ENCODE results near the gene SIX3. TPM values are rescaled to one million over a fixed set of nuclear protein-coding genes. Genes with fewer than 3 reads are reported as not detected.

The SIX3 gene
- total RNA-seq, 2 donors from 2014 or later: 0.52 TPM; not detected in 1

DNA sequence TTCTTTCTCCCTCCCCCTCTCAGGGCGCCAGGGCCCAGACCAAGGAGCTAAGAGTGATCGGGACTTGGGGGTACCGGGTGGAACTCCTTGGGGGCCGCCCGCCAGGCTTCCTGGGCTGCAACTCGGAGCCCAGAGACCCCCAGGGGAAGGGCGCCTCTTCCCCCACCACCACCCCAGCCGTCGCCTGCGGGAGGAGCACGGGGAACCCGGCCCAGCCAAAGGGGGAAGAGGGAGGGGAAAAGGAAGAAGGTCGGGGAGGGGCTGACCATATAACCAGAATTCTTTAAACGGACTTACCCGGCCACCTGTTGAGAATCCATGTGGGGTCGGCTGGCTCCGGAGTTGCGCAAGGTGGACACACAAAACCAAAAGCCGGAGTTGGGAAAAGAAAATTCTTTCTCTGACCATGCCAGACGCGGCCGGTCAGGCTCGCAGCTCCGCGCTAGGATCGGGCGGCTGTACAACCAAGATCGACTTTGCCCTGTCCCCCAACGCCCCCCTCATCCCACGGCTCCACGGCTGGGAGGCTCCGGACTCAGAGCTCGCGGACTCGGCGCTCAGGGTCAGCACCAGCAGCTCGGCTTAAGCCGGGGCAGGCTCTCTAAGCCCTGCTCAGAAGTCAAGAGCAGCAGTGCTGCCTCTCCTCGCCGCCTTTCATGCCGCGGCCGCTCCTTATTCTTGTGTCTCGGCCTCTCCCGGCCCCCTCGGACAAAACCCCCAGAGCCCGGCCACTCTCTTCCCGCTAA, 6.3 kb upstream of the SIX3 start:
- ATAC-seq (no peak), DNase-seq (no peak)
- Histone ChIP-seq H3K36me3 (replicated peaks in 1 of 2; ENCODE audit: insufficient read depth in 1 of 2, low read depth in 2 of 2) (no peaks in the 10 kb centered on the region), H3K4me1 (peaks cover 49% of the 10 kb centered on the region), H3K9me3 (no peaks in the 10 kb centered on the region), H3K4me3 (no peak overlapping the region), H3K27me3 (peaks cover 0 to 32% of the 10 kb centered on the region in 2 donors), H3K27ac (no peak overlapping the region)
- 1% methylated on average over 38 to 48 of the region's 48 CpGs for WGBS, 2 donors
- TF ChIP-seq POLR2A (IDR thresholded peaks at IDR 0.05): no peak
- intact Hi-C loops (cut with DNase I): no loop called here

DNA sequence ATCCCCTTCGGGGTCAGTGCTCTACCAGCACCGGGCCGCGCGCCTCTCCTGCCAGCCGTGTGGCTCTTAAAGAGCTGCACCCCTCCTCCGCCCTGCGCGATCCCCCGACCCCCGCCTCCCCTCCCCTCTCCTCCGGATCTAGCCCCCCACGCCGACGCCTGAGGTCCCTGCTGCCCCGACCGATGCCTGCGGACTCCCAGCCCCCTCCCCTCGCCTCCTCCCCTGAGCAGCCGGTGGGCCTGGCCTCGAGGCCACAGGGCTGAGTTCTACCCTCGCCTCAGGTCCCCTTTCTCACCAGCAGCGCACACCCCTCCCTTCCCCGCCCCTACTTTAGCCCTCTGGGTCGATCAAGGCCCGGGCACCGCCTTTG, 5.8 kb upstream of the SIX3 start:
- Histone ChIP-seq H3K4me1 (peaks cover 49% of the 10 kb centered on the region), H3K4me3 (no peak overlapping the region), H3K27ac (no peak overlapping the region), H3K36me3 (replicated peaks in 1 of 2; ENCODE audit: insufficient read depth in 1 of 2, low read depth in 2 of 2) (no peaks in the 10 kb centered on the region), H3K9me3 (no peaks in the 10 kb centered on the region), H3K27me3 (peaks cover 0 to 38% of the 10 kb centered on the region in 2 donors)
- TF ChIP-seq, protein P1, sequence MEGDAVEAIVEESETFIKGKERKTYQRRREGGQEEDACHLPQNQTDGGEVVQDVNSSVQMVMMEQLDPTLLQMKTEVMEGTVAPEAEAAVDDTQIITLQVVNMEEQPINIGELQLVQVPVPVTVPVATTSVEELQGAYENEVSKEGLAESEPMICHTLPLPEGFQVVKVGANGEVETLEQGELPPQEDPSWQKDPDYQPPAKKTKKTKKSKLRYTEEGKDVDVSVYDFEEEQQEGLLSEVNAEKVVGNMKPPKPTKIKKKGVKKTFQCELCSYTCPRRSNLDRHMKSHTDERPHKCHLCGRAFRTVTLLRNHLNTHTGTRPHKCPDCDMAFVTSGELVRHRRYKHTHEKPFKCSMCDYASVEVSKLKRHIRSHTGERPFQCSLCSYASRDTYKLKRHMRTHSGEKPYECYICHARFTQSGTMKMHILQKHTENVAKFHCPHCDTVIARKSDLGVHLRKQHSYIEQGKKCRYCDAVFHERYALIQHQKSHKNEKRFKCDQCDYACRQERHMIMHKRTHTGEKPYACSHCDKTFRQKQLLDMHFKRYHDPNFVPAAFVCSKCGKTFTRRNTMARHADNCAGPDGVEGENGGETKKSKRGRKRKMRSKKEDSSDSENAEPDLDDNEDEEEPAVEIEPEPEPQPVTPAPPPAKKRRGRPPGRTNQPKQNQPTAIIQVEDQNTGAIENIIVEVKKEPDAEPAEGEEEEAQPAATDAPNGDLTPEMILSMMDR (IDR thresholded peaks at IDR 0.05): no peak
- no peak for TF ChIP-seq POLR2A (IDR thresholded peaks at IDR 0.05)
- ATAC-seq (no peak), DNase-seq (no peak)
- 3 to 12% methylated on average over 12 to 20 of the region's 27 CpGs for WGBS, 2 donors
- intact Hi-C loops (cut with DNase I): no loop called here

DNA sequence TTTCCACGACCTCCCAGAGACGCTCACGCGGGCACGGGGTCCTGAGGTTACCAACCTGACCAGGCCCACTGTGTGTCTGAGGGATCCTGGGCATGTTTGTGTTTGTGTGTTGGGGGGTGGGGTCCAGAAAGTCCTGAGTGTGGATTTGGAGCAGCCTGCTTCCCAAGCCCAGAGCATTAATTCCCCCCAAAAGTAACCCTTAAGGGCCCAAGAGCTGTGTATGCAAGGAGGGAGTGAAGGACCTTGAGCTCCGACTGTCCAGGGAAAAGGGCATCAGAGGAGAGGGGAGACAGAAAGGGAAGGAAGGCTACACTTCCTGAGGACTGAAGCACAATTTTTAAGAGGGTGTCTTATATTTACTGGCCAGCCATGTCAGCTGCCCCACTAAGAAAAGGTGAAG, 5.2 kb upstream of the SIX3 start:
- Histone ChIP-seq H3K27me3 (peaks cover 0 to 43% of the 10 kb centered on the region in 2 donors), H3K4me3 (no peak overlapping the region), H3K9me3 (no peaks in the 10 kb centered on the region), H3K4me1 (peaks cover 54% of the 10 kb centered on the region), H3K27ac (no peak overlapping the region), H3K36me3 (replicated peaks in 1 of 2; ENCODE audit: insufficient read depth in 1 of 2, low read depth in 2 of 2) (no peaks in the 10 kb centered on the region)
- WGBS, 2 donors: 24 to 38% methylated on average over 6 of the region's 6 CpGs
- intact Hi-C loops (cut with DNase I): no loop called here
- ATAC-seq (no peak), DNase-seq (no peak)
- no peak for TF ChIP-seq POLR2A (IDR thresholded peaks at IDR 0.05)
- TF ChIP-seq, protein P1 (IDR thresholded peaks at IDR 0.05): no peak

DNA sequence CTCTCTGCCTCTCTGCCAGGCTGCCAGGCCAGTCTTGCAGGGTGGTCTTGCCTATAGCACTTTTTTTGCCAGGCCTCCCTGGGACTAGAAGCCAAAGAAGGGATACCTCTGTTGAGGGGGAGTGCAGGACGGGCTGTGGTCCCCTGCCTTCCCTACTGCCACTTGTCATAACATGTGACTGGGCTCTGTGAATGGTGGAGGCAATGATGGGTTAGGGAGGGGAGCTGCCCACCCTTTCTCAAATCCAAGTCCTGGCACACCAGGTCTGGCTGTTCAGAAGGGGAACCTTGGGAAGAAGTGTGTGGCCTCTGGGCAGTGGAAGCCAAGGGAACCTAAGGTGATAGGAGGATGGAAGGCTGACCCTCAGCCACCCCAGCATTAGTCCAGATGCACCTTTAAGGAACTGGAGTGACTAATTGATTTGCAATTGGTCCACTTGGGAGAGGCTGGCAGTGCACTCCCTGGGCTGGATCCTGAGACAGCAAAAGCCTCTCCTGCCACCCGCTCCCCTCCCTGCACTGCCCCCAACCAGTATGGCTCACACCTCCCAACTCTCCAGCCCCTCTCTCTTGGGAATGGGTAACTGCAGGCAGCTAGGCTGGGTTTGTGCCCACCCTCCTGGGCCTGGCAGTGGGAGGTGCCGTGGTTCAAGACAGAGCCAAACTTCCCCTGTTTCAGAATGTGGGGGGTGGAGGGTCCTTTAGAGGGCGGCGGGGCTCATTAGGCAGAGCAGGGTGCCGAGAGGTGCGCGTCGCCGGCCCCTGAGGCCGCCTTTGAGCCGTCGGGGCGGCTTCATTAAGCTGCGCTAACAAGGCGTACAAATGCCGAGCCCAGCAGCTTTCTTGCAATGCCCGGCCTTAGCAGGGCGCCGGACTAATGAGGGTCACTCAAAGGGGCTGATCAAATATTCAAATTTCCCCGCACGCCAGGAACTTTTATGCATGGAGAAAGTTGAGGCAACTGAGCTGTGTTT, 4.5 kb upstream of the SIX3 start:
- Histone ChIP-seq H3K4me3 (no peak overlapping the region), H3K4me1 (peaks cover 61% of the 10 kb centered on the region)

More for the DNA sequence above, 4.5 kb upstream of the SIX3 start:
- DNase-seq: no peak
- Histone ChIP-seq H3K9me3 (no peaks in the 10 kb centered on the region), H3K27me3 (peaks cover 0 to 44% of the 10 kb centered on the region in 2 donors), H3K36me3 (replicated peaks in 1 of 2; ENCODE audit: insufficient read depth in 1 of 2, low read depth in 2 of 2) (no peaks in the 10 kb centered on the region), H3K27ac (no peak overlapping the region)
- TF ChIP-seq, protein P1 (IDR thresholded peaks at IDR 0.05): no peak
- TF ChIP-seq POLR2A (IDR thresholded peaks at IDR 0.05): no peak
- intact Hi-C loops (cut with DNase I): no loop called here
- no peak for ATAC-seq
- WGBS, 2 donors: 24 to 35% methylated on average over 13 to 22 of the region's 22 CpGs

Data from body of pancreas (tissue), 4 donors.